ENCODE data around the gene CNEP1R1. TPM values are rescaled to one million over a fixed set of nuclear protein-coding genes. Genes with fewer than 3 reads are reported as not detected.
"Not testable (repeated sequence)": the region's sequence is repeated elsewhere in the genome, so short reads cannot be mapped to it uniquely, and the experiment has no call there.

Gene CNEP1R1
- polyA plus RNA-seq, 1 donor from 2014 or later: 44.2 TPM

GRCh38 chr16:50012182-50012581, 12.8 kb upstream of the CNEP1R1 start:
- H3K4me2 ChIP-seq (ENCODE audit: low read length): no peak overlapping the region
- H3K9me3 ChIP-seq (ENCODE audit: low read length): no peaks in the 10 kb centered on the region
- H3K27me3 ChIP-seq (ENCODE audit: insufficient read depth, low read depth, low read length): no peaks in the 10 kb centered on the region
- no peak overlapping the region for H3K4me3 ChIP-seq (ENCODE audit: low read length)
- no peak overlapping the region for H3K27ac ChIP-seq (ENCODE audit: low read length)
- TF ChIP-seq EZH2 (IDR thresholded peaks at IDR 0.05; ENCODE audit: borderline replicate concordance, insufficient read depth, low read length, poor library complexity, severe bottlenecking): no peak
- no peak for TF ChIP-seq EP300 (conservative IDR thresholded peaks at IDR 0.05; ENCODE audit: poor library complexity, severe bottlenecking)
- no peak for TF ChIP-seq REST (IDR thresholded peaks at IDR 0.05; ENCODE audit: borderline replicate concordance)
- no peak for TF ChIP-seq RAD21 (conservative IDR thresholded peaks at IDR 0.05)
- TF ChIP-seq TAF1 (IDR thresholded peaks at IDR 0.05; ENCODE audit: low read depth): no peak
- TF ChIP-seq POLR2AphosphoS5 (IDR thresholded peaks at IDR 0.05): no peak
- TF ChIP-seq CTCF (IDR thresholded peaks at IDR 0.05; ENCODE audit: poor library complexity, severe bottlenecking): no peak
- no peak for TF ChIP-seq MXI1 (conservative IDR thresholded peaks at IDR 0.05; ENCODE audit: poor library complexity, severe bottlenecking)
- TF ChIP-seq SMC3 (conservative IDR thresholded peaks at IDR 0.05; ENCODE audit: poor library complexity): no peak
- no peak overlapping the region for H3K9ac ChIP-seq (ENCODE audit: low read length)
- H2AFZ ChIP-seq (ENCODE audit: low read depth, low read length): no peak overlapping the region
- no peaks in the 10 kb centered on the region for H3F3A ChIP-seq (ENCODE audit: insufficient read depth, low read length, poor library complexity, severe bottlenecking)
- H3K36me3 ChIP-seq (ENCODE audit: insufficient read depth, low read length): no peaks in the 10 kb centered on the region
- H3K9me2 ChIP-seq (ENCODE audit: insufficient read depth, low read length): no peaks in the 10 kb centered on the region
- no peaks in the 10 kb centered on the region for H3K79me2 ChIP-seq (replicated peaks; ENCODE audit: insufficient read depth, low read length)
- H4K20me1 ChIP-seq (ENCODE audit: insufficient read depth): no peaks in the 10 kb centered on the region

- not testable (repeated sequence) for H3K4me2 ChIP-seq (ENCODE audit: low read length); H3K27ac ChIP-seq (ENCODE audit: low read length); H3K9ac ChIP-seq (ENCODE audit: low read length); H3K9me2 ChIP-seq (ENCODE audit: insufficient read depth, low read length); H3K79me2 ChIP-seq (replicated peaks; ENCODE audit: insufficient read depth, low read length); H3K9me3 ChIP-seq (ENCODE audit: low read length); H3K27me3 ChIP-seq (ENCODE audit: insufficient read depth, low read depth, low read length); H3F3A ChIP-seq (ENCODE audit: insufficient read depth, low read length, poor library complexity, severe bottlenecking); H3K36me3 ChIP-seq (ENCODE audit: insufficient read depth, low read length); H3K4me3 ChIP-seq (ENCODE audit: low read length); H4K20me1 ChIP-seq (ENCODE audit: insufficient read depth); H2AFZ ChIP-seq (ENCODE audit: low read depth, low read length)
Measured at GRCh38 chr16:50014211-50014610, 10.8 kb upstream of the CNEP1R1 start.

GRCh38 chr16:50015631-50016030, 9.4 kb upstream of the CNEP1R1 start:
- Histone ChIP-seq H3K27ac (ENCODE audit: low read length) (no peak overlapping the region), H3K4me3 (ENCODE audit: low read length) (no peak overlapping the region), H3F3A (ENCODE audit: insufficient read depth, low read length, poor library complexity, severe bottlenecking) (no peaks in the 10 kb centered on the region), H2AFZ (ENCODE audit: low read depth, low read length) (no peak overlapping the region), H3K9me3 (ENCODE audit: low read length) (no peaks in the 10 kb centered on the region), H3K4me2 (ENCODE audit: low read length) (no peak overlapping the region), H3K79me2 (replicated peaks; ENCODE audit: insufficient read depth, low read length) (no peaks in the 10 kb centered on the region), H3K9ac (ENCODE audit: low read length) (no peak overlapping the region), H3K27me3 (ENCODE audit: insufficient read depth, low read depth, low read length) (no peaks in the 10 kb centered on the region), H3K9me2 (ENCODE audit: insufficient read depth, low read length) (no peaks in the 10 kb centered on the region), H4K20me1 (ENCODE audit: insufficient read depth) (no peaks in the 10 kb centered on the region), H3K36me3 (ENCODE audit: insufficient read depth, low read length) (no peaks in the 10 kb centered on the region)
- no peak for TF ChIP-seq TAF1 (IDR thresholded peaks at IDR 0.05; ENCODE audit: low read depth)
- no peak for TF ChIP-seq EP300 (conservative IDR thresholded peaks at IDR 0.05; ENCODE audit: poor library complexity, severe bottlenecking)
- TF ChIP-seq CTCF (IDR thresholded peaks at IDR 0.05; ENCODE audit: poor library complexity, severe bottlenecking): no peak
- TF ChIP-seq REST (IDR thresholded peaks at IDR 0.05; ENCODE audit: borderline replicate concordance): no peak
- TF ChIP-seq POLR2AphosphoS5 (IDR thresholded peaks at IDR 0.05): no peak
- no peak for TF ChIP-seq EZH2 (IDR thresholded peaks at IDR 0.05; ENCODE audit: borderline replicate concordance, insufficient read depth, low read length, poor library complexity, severe bottlenecking)

All from neural cell (in vitro differentiated cells).